Fibroblast of mammary gland (primary cell): Measurements from ENCODE around the gene PLPP6.

Experiments used
- DNase-seq: peaks from one replicate; pipeline ENCODE4 v3.0.0-alpha.2; 2010; ENCODE audit warnings: low read depth
- H3K4me3 ChIP-seq: 2 replicates; pipeline ENCODE4 v1.5.1; 2011; ENCODE audit warnings: low read depth, mild to moderate bottlenecking, low read length, moderate library complexity; ENCODE audit not compliant: control insufficient read depth
- CTCF ChIP-seq: conservative IDR thresholded peaks from 2 replicates; pipeline ENCODE4 v1.5.1; 2011; ENCODE audit warnings: low read depth, low read length, inconsistent platforms; ENCODE audit not compliant: control insufficient read depth, insufficient read depth

PLPP6 gene

GRCh38 chr9:4678679-4679267 is 16.7 kb downstream of the PLPP6 start:
- H3K4me3 ChIP-seq = peak overlapping the region; percentile 75
- no peak for TF ChIP-seq CTCF
- DNase-seq = peak; percentile 47

GRCh38 chr9:4679268-4680172 is 17.4 kb downstream of the PLPP6 start, which contains the start of gene CDC37L1:
Gene CDC37L1 (plus strand): TSS chr9:4679569. CDS start chr9:4679768, 199 bp downstream.
- TF ChIP-seq CTCF = peak; percentile 3
- peak within 1 kb of the TSS; percentile 75 for H3K4me3 ChIP-seq
- DNase-seq = peak; percentile 93

- no peak for TF ChIP-seq CTCF
- DNase-seq = no peak
- H3K4me3 ChIP-seq = peak overlapping the region; percentile 75
Measured at GRCh38 chr9:4680173-4680525, 18.1 kb downstream of the PLPP6 start.

GRCh38 chr9:4680750-4681149 is 18.7 kb downstream of the PLPP6 start:
- H3K4me3 ChIP-seq = peak overlapping the region; percentile 75
- no peak for TF ChIP-seq CTCF
- DNase-seq = peak; percentile 79

GRCh38 chr9:4684820-4685219 is 22.7 kb downstream of the PLPP6 start:
- TF ChIP-seq CTCF = no peak
- DNase-seq = no peak
- no peak overlapping the region for H3K4me3 ChIP-seq

GRCh38 chr9:4686112-4686511 is 24.0 kb downstream of the PLPP6 start:
- TF ChIP-seq CTCF = no peak
- H3K4me3 ChIP-seq = no peak overlapping the region
- no peak for DNase-seq
